HUDEP-2 (cell line): Measurements from ENCODE around the gene MAGOHB.
"Not testable (repeated sequence)": the region's sequence is repeated elsewhere in the genome, so short reads cannot be mapped to it uniquely, and the experiment has no call there.

Experiments
- DNase-seq, 76 experiments: peaks; one replicate each; lab custom pipeline; 2025; ENCODE audit not compliant: unreplicated experiment in 76 of 76; lab: John Stamatoyannopoulos, UW

Gene MAGOHB

DNA sequence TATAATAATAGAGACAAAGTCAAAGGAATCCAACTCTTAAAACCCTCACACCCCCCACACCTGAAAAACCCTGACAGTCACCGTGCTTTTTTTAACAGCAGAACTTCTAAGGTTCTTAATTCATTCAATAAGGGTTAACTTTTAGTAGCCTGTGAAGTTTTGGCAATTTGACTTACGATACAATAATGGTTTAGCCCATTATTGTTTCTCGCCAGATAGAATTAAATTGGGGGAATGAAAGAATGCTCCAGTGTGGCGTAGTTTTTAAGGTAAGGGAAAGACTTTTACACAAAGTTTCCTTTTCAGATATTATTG lies 604 bp upstream of the MAGOHB start:
- DNase-seq, result peak in 1 of 76 experiments; percentile 21

GRCh38 chr12:10612984-10613348 lies 443 bp downstream of the MAGOHB start:
- DNase-seq, result peak in 3 of 76 experiments; percentile 34 to 52 (median 38)

DNA sequence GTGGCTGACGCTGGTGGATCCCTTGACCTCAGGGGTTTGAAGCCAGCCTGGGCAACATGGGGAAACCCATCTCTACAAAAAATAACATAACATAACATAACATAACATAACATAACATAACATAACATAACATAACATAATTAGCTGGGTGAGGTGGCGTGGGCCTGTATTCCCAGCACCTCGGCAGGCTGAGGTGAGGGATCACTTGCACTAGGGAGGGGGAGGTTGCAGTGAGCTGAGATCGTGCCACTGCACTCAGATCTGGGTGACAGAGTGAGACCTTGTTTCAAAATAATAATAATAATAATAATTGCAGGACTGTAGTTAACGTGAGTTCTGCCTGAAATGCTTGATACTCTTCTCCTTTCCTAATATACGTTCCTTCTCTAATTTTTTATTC lies 1.3 kb downstream of the MAGOHB start:
- DNase-seq, result no peak

DNA sequence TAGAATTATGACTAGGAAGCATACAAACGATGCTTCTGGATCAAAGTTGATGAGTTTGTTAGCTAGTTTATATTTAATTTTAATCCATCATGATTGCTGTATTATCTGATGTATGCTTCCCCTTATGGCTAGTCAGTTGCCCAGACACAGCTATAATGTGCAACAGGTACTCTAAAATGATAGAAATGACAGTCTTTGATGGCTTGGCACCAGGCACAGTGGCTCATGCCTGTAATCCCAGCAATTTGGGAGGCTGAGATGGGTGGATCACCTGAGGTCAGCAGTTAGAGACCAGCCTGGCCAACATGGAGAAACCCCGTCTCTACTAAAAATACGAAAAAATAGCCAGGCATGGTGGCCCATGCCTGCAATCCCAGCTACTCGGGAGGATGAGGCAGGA lies 2.2 kb downstream of the MAGOHB start:
- not testable (repeated sequence) for DNase-seq

- DNase-seq, result no peak
These were observed 3.2 kb downstream of the MAGOHB start for GRCh38 chr12:10610188-10610587.

DNA sequence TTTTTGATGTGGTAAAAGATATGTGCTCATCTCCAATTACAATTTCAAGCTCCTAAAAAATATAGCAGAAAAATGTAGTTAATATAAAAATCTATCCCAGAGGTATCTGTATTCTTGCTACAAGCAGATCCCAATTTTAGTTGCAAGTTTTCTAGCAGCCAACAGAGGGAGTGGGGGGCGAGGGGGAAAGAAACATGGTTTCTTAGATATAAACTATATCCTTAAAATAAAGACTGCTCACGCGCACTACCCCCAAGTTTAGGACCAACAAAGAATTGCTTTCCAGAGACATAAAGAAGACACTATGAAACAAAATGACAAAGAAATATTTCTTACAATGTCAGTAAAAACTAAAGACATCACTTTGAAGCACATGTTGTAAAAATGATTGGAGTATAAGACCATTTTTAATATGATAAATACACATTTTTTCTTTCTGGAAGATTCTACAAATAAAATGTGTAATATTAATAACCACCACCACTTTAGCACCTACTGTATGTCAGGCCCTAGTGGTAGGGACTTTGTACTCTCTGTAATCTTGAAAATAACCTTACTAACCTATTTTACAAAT lies 5.4 kb downstream of the MAGOHB start:
- DNase-seq, result peak in 9 of 76 experiments; percentile 3 to 30 (median 6)

GRCh38 chr12:10601860-10602259 lies 11.5 kb downstream of the MAGOHB start:
- no peak for DNase-seq

DNA sequence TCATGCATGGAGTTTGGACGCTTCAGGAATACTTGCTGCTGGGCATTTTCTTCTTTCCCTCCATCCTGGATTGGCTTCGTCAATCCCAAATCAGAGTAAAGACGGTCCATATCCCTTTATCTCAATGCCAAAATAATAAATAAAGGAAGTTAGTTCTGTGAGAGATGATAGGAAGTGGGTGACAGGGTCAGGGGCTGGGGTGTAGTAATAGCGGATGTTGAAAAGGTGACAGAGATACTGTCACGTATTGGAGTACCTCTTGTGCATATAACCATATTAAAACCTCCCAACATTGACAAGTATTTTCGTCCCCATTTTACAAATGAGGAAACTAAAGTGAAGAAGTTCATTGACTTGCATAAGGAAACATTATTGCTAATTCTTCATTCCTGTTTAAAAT lies 12.4 kb downstream of the MAGOHB start:
- no peak for DNase-seq

GRCh38 chr12:10595881-10596280 lies 17.5 kb downstream of the MAGOHB start:
- DNase-seq, result no peak

DNA sequence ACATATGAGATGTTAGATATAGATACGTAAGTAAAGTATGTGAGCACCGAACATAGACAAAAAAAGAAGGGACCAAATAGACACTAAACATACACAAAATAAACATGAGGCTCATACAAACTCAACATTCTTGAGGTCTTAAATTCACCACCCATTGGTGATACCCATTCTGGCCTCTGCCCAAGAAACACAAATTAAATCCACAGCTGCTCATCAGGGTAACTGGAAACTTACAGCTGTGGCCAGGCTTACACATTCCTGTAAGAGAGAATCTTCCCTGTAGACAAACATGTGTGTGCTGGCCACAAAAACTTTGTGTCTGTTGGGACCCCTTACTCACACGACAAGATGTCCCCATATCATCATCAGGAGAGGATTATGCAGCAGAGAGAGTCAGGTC lies 22.4 kb downstream of the MAGOHB start:
- no peak for DNase-seq

- no peak for DNase-seq
These were observed 29.0 kb downstream of the MAGOHB start for GRCh38 chr12:10584415-10584814.

- no peak for DNase-seq
These were observed 30.7 kb downstream of the MAGOHB start for GRCh38 chr12:10582704-10583103.

DNA sequence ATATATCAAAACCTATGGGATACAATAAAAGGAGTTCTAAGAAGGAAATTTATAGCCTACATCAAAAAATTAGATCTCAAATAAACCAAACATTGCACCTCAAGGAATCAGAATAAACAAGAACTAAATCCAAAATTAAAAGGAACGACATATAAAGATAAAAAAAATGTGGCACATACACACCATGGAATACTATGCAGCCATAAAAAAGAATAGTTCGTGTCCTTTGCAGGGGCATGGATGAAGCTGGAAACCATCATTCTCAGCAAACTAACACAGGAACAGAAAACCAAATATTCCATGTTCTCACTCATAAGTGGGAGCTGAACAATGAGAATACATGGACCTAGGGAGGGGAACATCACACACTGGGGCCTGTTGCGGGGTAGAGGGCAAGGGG lies 31.3 kb downstream of the MAGOHB start:
- not testable (repeated sequence) for DNase-seq

GRCh38 chr12:10574307-10574706 lies 39.1 kb downstream of the MAGOHB start:
- no peak for DNase-seq

DNA sequence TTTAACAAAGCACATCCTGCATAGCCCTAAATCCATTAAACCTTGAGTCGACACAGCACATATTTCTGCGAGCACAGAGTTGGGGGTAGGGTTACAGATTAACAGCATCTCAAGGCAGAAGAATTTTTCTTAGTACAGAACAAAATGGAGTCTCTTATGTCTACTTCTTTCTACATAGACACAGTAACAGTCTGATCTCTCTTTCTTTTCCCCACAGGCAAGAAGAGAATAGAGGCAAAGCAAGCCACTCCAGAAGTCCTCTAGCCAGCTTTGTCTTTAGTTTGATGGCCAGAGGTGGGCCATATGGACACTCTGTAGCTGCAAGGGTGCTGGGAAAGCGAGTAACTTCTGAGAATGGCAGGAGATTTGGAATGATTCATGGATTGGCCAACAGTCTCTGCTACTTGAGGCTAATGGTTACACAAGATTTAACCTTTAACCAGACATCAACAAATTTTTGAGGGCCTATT lies 41.4 kb downstream of the MAGOHB start:
- DNase-seq, result not testable (repeated sequence)

DNA sequence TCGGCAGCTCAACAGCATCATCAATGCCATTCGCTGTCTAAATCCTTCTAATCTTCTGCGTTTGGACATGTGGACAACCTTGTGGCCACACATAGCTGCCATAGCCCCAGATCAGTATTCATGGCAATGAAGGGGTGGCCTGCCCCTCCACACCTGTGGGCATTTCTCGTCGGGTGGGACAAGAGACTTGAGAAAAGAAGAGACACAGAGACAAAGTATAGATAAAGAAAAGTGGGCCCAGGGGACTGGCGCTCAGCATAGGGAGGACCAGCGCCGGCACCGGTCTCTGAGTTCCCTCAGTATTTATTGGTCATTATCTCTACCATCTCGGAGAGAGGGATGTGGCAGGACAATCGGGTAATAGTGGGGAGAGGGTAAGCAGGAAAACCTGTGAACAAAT lies 42.3 kb downstream of the MAGOHB start:
- DNase-seq, result no peak

DNA sequence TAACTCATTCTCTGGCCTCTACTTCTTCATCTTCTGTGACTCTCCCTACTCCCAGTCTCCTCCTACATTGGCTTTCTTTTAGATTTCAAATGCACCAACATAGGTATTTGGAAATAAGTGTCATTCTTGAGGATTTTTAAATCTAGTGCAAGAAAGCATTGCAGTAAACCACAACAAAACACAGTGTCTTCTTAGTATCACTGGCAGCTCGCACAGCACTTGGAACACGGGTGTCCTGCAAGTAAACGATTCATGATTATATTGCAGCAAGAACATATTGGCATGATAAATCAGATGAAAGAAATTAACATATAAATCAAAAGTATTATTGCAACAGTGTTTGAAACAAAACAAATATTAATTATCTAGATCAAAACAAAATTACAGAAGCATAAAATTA lies 45.6 kb downstream of the MAGOHB start:
- no peak for DNase-seq

GRCh38 chr12:10563966-10564365 lies 49.4 kb downstream of the MAGOHB start:
- DNase-seq, result no peak

GRCh38 chr12:10563002-10563401 lies 50.4 kb downstream of the MAGOHB start:
- DNase-seq, result no peak

- peak in 8 of 76 experiments; percentile 4 to 32 (median 10) for DNase-seq
These were observed 51.0 kb downstream of the MAGOHB start for GRCh38 chr12:10562306-10562933.

GRCh38 chr12:10559244-10559643 lies 54.2 kb downstream of the MAGOHB start:
- DNase-seq, result no peak

DNA sequence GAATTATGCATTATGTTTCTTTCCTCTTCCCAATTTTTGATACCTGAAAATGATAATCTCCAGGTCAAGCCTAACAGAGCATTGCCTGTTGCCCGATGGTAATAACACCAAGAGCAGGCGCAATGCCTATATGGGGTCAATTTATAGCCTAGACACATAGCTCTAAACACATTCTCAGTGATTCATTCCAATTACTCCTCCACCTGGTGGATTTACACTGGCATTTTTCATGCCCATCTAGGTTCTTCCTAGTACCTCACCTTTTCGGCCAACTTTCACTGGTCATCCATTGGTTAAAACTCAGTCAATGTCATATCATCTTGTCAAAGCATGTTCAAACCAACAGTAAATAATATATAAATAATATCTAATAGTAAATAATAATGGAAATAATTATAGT lies 54.6 kb downstream of the MAGOHB start:
- DNase-seq, result no peak

- DNase-seq, result no peak
These were observed 55.1 kb downstream of the MAGOHB start for GRCh38 chr12:10558301-10558700.
